ENCODE data around the gene KPNA3. TPM values are rescaled to one million over a fixed set of nuclear protein-coding genes. Genes with fewer than 3 reads are reported as not detected.
A peak's percentile ranks its signal among the peaks of the same experiment; 100 is the strongest.

KPNA3 gene
- total and polyA plus RNA-seq, 9 donors = 9.1 to 30.9 (median 19.6) TPM

DNA sequence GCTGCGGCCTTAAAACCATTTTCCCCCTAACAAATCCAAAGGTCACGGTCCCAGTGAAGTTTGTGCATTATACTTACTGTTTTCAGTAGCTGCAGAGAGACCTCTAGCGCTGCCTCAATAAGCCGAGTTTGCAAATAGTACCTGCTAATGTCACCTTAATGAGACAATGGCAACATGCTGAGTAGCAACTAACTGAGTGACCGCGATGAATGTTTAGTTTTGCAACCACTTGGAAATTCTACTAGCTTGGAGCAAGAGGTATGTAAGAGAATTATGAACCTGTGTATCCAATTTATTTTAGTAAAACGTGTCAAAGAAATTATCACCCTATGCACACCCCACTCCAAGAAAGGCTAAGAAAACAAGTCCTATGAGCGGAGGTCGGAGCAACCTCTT lies 1.2 kb downstream of the KPNA3 start:
- Histone ChIP-seq H3K9me3 (no peaks in the 10 kb centered on the region), H3K27me3 (no peaks in the 10 kb centered on the region), H3K4me1 (ENCODE audit: insufficient read depth) (peaks cover 7% of the 10 kb centered on the region), H3K36me3 (no peaks in the 10 kb centered on the region), H3K27ac (no peak overlapping the region), H3K4me3 (peak overlapping the region; percentile 71)
- intact Hi-C loops (cut with DNase I) = loop anchor here in 1 of 4 donors (5.0 kb wide), 2 partner anchors 99 to 1091 kb away; partner anchors contain the start of gene EBPL
- no peak for DNase-seq
- TF ChIP-seq CTCF (IDR thresholded peaks at IDR 0.05) (no peak), EP300 (IDR thresholded peaks at IDR 0.05) (no peak), POLR2A (IDR thresholded peaks at IDR 0.05) (no peak)
- WGBS, 3 donors = 7 to 14% (median 9%) methylated on average over 9 of the region's 9 CpGs

GRCh38 chr13:49789968-49790367 lies 2.5 kb downstream of the KPNA3 start:
- intact Hi-C loops (cut with DNase I) = loop anchor here in 1 of 4 donors (5.0 kb wide), 2 partner anchors 98 to 1092 kb away; partner anchors contain the start of gene EBPL
- Histone ChIP-seq H3K36me3 (no peaks in the 10 kb centered on the region), H3K9me3 (no peaks in the 10 kb centered on the region), H3K4me1 (ENCODE audit: insufficient read depth) (peaks cover 7% of the 10 kb centered on the region), H3K27ac (no peak overlapping the region), H3K27me3 (no peaks in the 10 kb centered on the region), H3K4me3 (no peak overlapping the region)
- TF ChIP-seq CTCF (IDR thresholded peaks at IDR 0.05) (no peak), EP300 (IDR thresholded peaks at IDR 0.05) (no peak), POLR2A (IDR thresholded peaks at IDR 0.05) (no peak)
- WGBS, 3 donors = 93 to 94% (median 94%) methylated on average over 8 of the region's 8 CpGs
- no peak for DNase-seq

DNA sequence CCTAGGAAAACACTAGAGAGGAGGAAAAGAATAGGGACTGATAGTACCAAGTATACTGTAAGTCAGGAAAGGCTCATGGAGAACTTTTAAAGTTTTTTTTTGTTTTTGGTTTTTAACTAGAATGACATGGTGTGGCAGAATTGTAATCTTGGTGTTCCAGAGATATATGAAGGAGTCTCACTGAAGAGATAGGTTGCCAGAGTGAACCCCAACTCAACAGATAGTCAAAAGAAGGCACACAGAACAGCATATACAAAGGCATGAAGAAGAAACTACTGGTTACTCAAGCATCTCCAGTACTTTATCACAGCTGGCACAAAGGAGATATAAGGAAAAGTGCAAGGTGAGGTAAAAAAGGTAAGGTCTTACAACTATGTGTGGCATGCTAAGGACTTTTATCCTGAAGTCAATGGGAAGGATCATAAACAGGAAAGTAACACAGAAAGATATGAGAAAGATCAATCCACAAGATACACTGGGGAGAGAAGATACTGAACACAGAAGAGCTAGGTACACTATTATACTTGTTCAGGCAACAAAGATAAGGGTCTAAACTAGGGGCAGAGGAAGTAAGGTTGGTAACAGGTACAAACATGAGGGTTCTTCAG lies 6.0 kb downstream of the KPNA3 start:
- Histone ChIP-seq H3K27ac (no peak overlapping the region), H3K9me3 (no peaks in the 10 kb centered on the region), H3K4me3 (no peak overlapping the region), H3K4me1 (ENCODE audit: insufficient read depth) (peaks cover 7% of the 10 kb centered on the region), H3K27me3 (no peaks in the 10 kb centered on the region), H3K36me3 (no peaks in the 10 kb centered on the region)
- TF ChIP-seq EP300 (IDR thresholded peaks at IDR 0.05) (no peak), CTCF (IDR thresholded peaks at IDR 0.05) (no peak), POLR2A (IDR thresholded peaks at IDR 0.05) (no peak)
- DNase-seq = no peak
- intact Hi-C loops (cut with DNase I) = no loop called here

DNA sequence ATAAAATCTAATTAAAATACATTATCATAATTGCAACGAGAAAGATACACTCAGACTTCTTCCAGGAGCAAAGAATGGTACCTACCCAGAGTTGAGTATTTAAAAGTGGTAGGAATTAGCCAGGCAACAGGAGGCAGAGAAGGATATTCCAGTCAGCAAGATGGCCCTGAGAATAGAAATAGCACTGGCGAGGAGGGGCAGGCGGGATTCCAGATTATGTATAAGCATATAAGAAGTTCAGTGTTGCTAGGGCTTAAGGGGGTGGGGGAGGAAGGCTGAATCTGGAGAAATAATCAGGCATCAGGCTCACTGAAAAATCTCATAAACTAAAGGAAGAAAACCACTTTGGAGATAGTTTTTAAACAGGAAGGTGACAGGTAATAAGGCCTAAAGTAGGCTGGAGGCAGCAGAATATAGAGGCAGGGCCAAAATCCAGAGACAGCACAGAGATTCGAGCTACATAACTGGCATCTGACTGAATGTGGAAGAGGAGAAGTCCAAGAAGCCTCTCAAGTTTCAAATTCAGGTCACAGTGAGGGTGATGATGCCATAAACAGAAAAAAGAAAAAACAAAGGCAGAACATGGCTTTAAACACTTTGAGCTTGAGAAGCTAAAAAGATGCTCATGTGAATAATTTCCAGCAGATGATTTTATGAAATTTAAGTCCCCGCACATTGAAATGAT lies 7.5 kb downstream of the KPNA3 start:
- TF ChIP-seq POLR2A (IDR thresholded peaks at IDR 0.05) = no peak
- DNase-seq = no peak
- no peaks in the 10 kb centered on the region for H3K27me3 ChIP-seq
- H3K9me3 ChIP-seq = no peaks in the 10 kb centered on the region
- no peaks in the 10 kb centered on the region for H3K36me3 ChIP-seq
- H3K27ac ChIP-seq = no peak overlapping the region
- 76 to 81% (median 79%) methylated on average over 5 of the region's 5 CpGs for WGBS, 3 donors
- intact Hi-C loops (cut with DNase I) = no loop called here
- no peak overlapping the region for H3K4me3 ChIP-seq
- H3K4me1 ChIP-seq (ENCODE audit: insufficient read depth) = peaks cover 1% of the 10 kb centered on the region

DNA sequence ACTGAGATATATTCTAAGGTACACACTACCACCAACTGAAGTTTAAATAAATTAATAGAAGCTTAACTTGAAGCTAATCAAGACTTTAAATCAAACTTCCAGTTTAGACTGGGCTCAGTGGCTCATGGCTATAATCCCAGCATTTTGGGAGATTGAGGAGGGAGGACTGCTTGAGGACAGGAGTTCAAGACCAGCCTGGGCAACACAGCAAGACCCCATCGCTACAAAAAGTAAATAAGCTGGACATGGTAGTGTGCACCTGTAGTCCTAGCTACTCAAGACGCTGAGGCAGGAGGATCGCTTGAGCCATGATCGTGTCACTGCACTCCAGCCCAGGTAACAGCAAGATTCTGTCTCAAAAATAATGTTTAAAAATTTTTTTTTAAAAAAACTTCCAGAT lies 8.6 kb downstream of the KPNA3 start:
- H3K4me1 ChIP-seq (ENCODE audit: insufficient read depth) = peaks cover 1% of the 10 kb centered on the region
- H3K27me3 ChIP-seq = no peaks in the 10 kb centered on the region
- no peak overlapping the region for H3K4me3 ChIP-seq
- DNase-seq = no peak
- no peak for TF ChIP-seq POLR2A (IDR thresholded peaks at IDR 0.05)
- no peak for TF ChIP-seq CTCF (IDR thresholded peaks at IDR 0.05)
- no peak for TF ChIP-seq EP300 (IDR thresholded peaks at IDR 0.05)
- WGBS, 3 donors = 96 to 99% (median 97%) methylated on average over 4 of the region's 4 CpGs
- no peaks in the 10 kb centered on the region for H3K36me3 ChIP-seq
- intact Hi-C loops (cut with DNase I) = no loop called here
- no peaks in the 10 kb centered on the region for H3K9me3 ChIP-seq
- no peak overlapping the region for H3K27ac ChIP-seq

Measured in ovary (tissue), 9 donors.